Endodermal cell (in vitro differentiated cells): ENCODE data around the gene RASD2. TPM values are rescaled to one million over a fixed set of nuclear protein-coding genes. Genes with fewer than 3 reads are reported as not detected.
"Not testable (repeated sequence)": the region's sequence is repeated elsewhere in the genome, so short reads cannot be mapped to it uniquely, and the experiment has no call there.

Experiments used
- DNase-seq: peaks from one replicate; pipeline ENCODE4 v3.0.0-alpha.2; 2017
- H3K27ac ChIP-seq: 2 replicates; pipeline ENCODE4 v1.5.1; 2013; ENCODE audit warnings: mild to moderate bottlenecking, low read depth, low read length, moderate library complexity
- H3K27me3 ChIP-seq: 2 replicates; pipeline ENCODE4 v1.6.1; 2013; ENCODE audit warnings: mild to moderate bottlenecking, low read length, moderate library complexity; ENCODE audit not compliant: insufficient read depth, control insufficient read depth, poor library complexity, severe bottlenecking
- H3K36me3 ChIP-seq: 2 replicates; pipeline ENCODE4 v1.7.0; 2013; ENCODE audit warnings: mild to moderate bottlenecking, low read length, moderate library complexity; ENCODE audit not compliant: control insufficient read depth, insufficient read depth
- H3K4me1 ChIP-seq: one replicate; pipeline ENCODE4 v1.7.0; 2013; ENCODE audit warnings: low read length; ENCODE audit not compliant: control insufficient read depth, insufficient read depth
- H3K4me3 ChIP-seq: 2 replicates; pipeline ENCODE4 v1.5.1; 2013; ENCODE audit warnings: mild to moderate bottlenecking, low read length, moderate library complexity
- H3K9ac ChIP-seq: 2 replicates; pipeline ENCODE4 v1.6.1; 2013; ENCODE audit warnings: mild to moderate bottlenecking, low read length, moderate library complexity; ENCODE audit not compliant: poor library complexity, severe bottlenecking; ENCODE audit errors: extremely low read depth
- H3K9me3 ChIP-seq: 2 replicates; pipeline ENCODE4 v1.6.1; 2013; ENCODE audit warnings: mild to moderate bottlenecking, low read length, moderate library complexity; ENCODE audit not compliant: control insufficient read depth
- H3K27ac Mint-ChIP-seq: 2 replicates; pipeline ENCODE4 v1.8.0; 2020; ENCODE audit warnings: mixed read lengths
- H3K27me3 Mint-ChIP-seq: 2 replicates; pipeline ENCODE4 v1.8.0; 2021; ENCODE audit warnings: mild to moderate bottlenecking, mixed read lengths; ENCODE audit not compliant: insufficient read depth
- H3K36me3 Mint-ChIP-seq: 2 replicates; pipeline ENCODE4 v1.8.0; 2020; ENCODE audit warnings: low read depth, mixed read lengths
- H3K4me1 Mint-ChIP-seq: 2 replicates; pipeline ENCODE4 v1.8.0; 2020; ENCODE audit warnings: mixed read lengths
- H3K4me3 Mint-ChIP-seq: 2 replicates; pipeline ENCODE4 v1.8.0; 2020; ENCODE audit warnings: mild to moderate bottlenecking, moderate library complexity, mixed read lengths
- H3K9me3 Mint-ChIP-seq: 2 replicates; pipeline ENCODE4 v1.8.0; 2020; ENCODE audit warnings: mild to moderate bottlenecking, mixed read lengths
- CTCF ChIP-seq: fragments of 200-600 bp; sonication (generic); conservative IDR thresholded peaks from 2 replicates; pipeline ENCODE4 v1.5.0; 2021; ENCODE audit warnings: antibody characterized with exemption, mild to moderate bottlenecking
- WGBS, 2 experiments: methylation state at CpG; one replicate each; pipeline versions ENCODE4 v1.1.5 to v1.1.7; 2013; ENCODE audit warnings: missing lambda C conversion rate in 2 of 2, mixed read lengths in 1 of 2; ENCODE audit not compliant: insufficient coverage in 1 of 2, insufficient read length in 1 of 2; 5-methylcytosine and 5-hydroxymethylcytosine counted together
- long read RNA-seq, 4 experiments: library from polyadenylated mRNA in 2 of 4; library from RNA in 1 of 4; library from capped mRNA in 1 of 4; stranded (forward) in 3 of 4; unstranded in 1 of 4; transcript quantifications; one replicate each; pipeline ENCODE4 v2.0.0, GENCODE V29; 2020 to 2021; ENCODE audit warnings: inconsistent platforms in 1 of 4
- polyA plus RNA-seq, 2 experiments: library from polyadenylated mRNA; stranded (reverse); fragments of 50-300 nt; gene quantifications; one replicate each; pipeline ENCODE4 v1.2.3, GENCODE V29; 2013
- total RNA-seq, 2 donors: library from RNA; stranded (reverse); fragmentation: NEBNext Ultra II Directional in 1 of 2; extraction: Animal tissue kit (Norgen Biotek cat#: 25700) in 1 of 2; gene quantifications; 2 replicates in 1 of 2; 3 replicates in 1 of 2; pipeline ENCODE4 v1.2.1, GENCODE V29; 2021

The RASD2 gene, protein sequence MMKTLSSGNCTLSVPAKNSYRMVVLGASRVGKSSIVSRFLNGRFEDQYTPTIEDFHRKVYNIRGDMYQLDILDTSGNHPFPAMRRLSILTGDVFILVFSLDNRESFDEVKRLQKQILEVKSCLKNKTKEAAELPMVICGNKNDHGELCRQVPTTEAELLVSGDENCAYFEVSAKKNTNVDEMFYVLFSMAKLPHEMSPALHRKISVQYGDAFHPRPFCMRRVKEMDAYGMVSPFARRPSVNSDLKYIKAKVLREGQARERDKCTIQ
- total RNA-seq = under 1 TPM; 0.15 to 0.24 TPM
- 2.4 TPM for polyA plus RNA-seq (2013, experiment 1 of 2)
- polyA plus RNA-seq (2013, experiment 2 of 2) = 2.0 TPM
- long read RNA-seq, experiment 1 = 0 reads
- long read RNA-seq, experiment 2, partial matches to known transcripts = 0 of 1 reads
- long read RNA-seq, experiment 2, other reads (novel, unspliced or antisense) = 0 of 1 reads
- long read RNA-seq, experiment 3 = 0 reads
- long read RNA-seq, experiment 4 = 0 reads

- no peak for TF ChIP-seq CTCF
- WGBS, 2 experiments = 0 to 1% methylated on average over 11 to 49 of the region's 49 CpGs
- no peak within 1 kb of the TSS for H3K9ac ChIP-seq
- H3K9me3 ChIP-seq = no peaks in the 10 kb centered on the region
- H3K4me3 ChIP-seq = peak within 1 kb of the TSS; percentile 76
- no peaks in the 10 kb centered on the region for H3K4me1 ChIP-seq
- Mint-ChIP-seq H3K9me3 (no peaks in the 10 kb centered on the region), H3K27me3 (peaks cover 57% of the 10 kb centered on the region), H3K4me1 (peaks cover 4% of the 10 kb centered on the region), H3K4me3 (peak within 1 kb of the TSS; percentile 53), H3K27ac (no peak within 1 kb of the TSS), H3K36me3 (no peaks in the 10 kb centered on the region)
- peaks cover 70% of the 10 kb centered on the region for H3K27me3 ChIP-seq
- no peaks in the 10 kb centered on the region for H3K36me3 ChIP-seq
- DNase-seq = peak; percentile 78
- no peak within 1 kb of the TSS for H3K27ac ChIP-seq
Observed at GRCh38 chr22:35540595-35541253, at the start of gene RASD2. RASD2 (plus strand) TSS chr22:35540831; CDS start chr22:35546810, 5,979 bp downstream.

DNA sequence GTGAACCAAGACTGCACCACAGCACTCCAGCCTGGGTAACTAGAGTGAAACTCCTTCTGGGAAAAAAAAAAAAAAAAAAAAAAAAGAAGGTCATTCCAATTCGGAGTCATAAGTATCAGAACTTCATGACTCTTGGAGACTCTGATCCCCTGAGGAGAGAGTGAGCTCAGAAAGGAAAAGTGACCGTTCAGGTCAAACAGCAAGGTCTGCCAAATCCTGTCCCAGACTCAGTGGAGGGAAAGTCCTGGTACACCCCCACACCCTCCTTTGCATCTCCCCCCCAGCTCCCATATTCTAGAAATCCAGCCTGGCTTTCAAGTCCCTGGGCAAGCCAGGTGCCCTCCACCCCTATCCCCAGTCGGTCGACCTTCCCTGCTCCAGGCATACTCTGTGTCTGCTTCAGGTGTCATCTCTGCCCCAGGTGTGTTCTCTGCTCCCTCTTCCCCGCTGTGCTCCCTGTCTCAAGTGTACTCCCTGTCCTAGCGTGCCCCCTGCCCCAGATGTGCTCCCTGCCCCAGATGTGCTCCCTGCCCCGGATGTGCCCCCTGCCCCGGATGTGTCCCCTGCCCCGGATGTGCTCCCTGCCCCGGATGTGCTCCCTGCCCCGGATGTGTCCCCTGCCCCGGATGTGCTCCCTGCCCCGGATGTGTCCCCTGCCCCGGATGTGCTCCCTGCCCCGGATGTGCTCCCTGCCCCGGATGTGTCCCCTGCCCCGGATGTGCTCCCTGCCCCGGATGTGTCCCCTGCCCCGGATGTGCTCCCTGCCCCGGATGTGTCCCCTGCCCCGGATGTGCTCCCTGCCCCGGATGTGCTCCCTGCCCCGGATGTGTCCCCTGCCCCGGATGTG lies 49.3 kb upstream of the RASD2 start:
- H3K4me1 ChIP-seq, H3K9ac ChIP-seq, H3K36me3 ChIP-seq, H3K9me3 Mint-ChIP-seq, H3K4me1 Mint-ChIP-seq, H3K4me3 ChIP-seq, H3K36me3 Mint-ChIP-seq, H3K27ac Mint-ChIP-seq, H3K27ac ChIP-seq, DNase-seq, H3K9me3 ChIP-seq, H3K4me3 Mint-ChIP-seq: not testable (repeated sequence)
- peaks cover 55% of the 10 kb centered on the region for H3K27me3 Mint-ChIP-seq
- WGBS, 2 experiments = 93% methylated on average over 5 to 11 of the region's 24 CpGs
- peaks cover 19% of the 10 kb centered on the region for H3K27me3 ChIP-seq

DNA sequence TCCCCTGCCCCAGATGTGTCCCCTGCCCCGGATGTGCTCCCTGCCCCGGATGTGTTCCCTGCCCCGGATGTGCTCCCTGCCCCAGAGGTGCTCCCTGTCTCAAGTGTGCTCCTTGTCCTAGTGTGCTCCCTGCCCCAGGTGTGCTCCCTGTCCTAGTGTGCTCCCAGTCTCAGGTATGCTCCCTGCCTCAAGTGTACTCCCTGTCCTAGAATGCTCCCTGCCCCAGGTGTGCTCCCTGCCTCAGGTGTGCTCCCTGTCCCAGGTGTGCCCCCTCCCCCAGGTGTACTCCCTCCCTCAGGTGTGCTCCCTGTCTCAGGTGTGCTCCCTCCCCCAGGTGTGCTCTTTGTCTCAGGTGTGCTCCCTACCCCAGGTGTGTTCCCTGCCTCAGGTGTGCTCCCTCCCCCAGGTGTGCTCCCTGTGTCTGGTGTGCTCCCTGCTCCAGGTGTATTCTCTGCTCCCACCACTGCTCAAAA lies 48.7 kb upstream of the RASD2 start:
- DNase-seq = no peak
- Histone ChIP-seq H3K27ac (no peak overlapping the region), H3K36me3 (no peaks in the 10 kb centered on the region), H3K9me3 (no peaks in the 10 kb centered on the region), H3K9ac (no peak overlapping the region), H3K4me3 (no peak overlapping the region), H3K4me1 (no peaks in the 10 kb centered on the region), H3K27me3 (peaks cover 19% of the 10 kb centered on the region)
- no peaks in the 10 kb centered on the region for H3K4me1 Mint-ChIP-seq
- H3K9me3 Mint-ChIP-seq = peaks cover 2% of the 10 kb centered on the region
- no peak overlapping the region for H3K4me3 Mint-ChIP-seq
- WGBS, 2 experiments = 91% methylated on average over 3 of the region's 3 CpGs; no CpG with 5 or more reads in 1 of the 2 experiments
- H3K36me3 Mint-ChIP-seq = no peaks in the 10 kb centered on the region
- H3K27ac Mint-ChIP-seq = no peak overlapping the region
- no peak for TF ChIP-seq CTCF
- H3K27me3 Mint-ChIP-seq = peaks cover 50% of the 10 kb centered on the region
